ENCODE measurements around the gene AUTS2.

DNA sequence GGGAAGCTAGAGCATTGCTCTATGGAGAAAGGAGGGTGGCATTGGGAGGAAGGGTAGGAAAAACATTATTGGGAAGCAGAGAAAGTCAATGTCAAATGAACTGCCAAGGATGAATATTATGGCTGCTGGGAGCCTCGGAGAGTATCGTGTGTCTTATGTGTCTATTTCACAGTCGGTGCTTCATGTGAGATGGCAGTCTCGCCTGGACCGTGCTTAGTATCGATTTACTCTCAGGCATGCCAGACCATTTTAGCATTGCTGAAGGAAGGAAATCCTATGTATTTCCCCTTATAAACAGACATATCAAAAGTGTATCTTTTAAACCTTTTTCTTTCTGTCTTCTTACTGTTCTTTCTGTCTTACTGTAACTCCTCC lies 612.6 kb downstream of the AUTS2 start:
- TF ChIP-seq POLR2A (IDR thresholded peaks at IDR 0.05): no peak
- TF ChIP-seq, protein P1, sequence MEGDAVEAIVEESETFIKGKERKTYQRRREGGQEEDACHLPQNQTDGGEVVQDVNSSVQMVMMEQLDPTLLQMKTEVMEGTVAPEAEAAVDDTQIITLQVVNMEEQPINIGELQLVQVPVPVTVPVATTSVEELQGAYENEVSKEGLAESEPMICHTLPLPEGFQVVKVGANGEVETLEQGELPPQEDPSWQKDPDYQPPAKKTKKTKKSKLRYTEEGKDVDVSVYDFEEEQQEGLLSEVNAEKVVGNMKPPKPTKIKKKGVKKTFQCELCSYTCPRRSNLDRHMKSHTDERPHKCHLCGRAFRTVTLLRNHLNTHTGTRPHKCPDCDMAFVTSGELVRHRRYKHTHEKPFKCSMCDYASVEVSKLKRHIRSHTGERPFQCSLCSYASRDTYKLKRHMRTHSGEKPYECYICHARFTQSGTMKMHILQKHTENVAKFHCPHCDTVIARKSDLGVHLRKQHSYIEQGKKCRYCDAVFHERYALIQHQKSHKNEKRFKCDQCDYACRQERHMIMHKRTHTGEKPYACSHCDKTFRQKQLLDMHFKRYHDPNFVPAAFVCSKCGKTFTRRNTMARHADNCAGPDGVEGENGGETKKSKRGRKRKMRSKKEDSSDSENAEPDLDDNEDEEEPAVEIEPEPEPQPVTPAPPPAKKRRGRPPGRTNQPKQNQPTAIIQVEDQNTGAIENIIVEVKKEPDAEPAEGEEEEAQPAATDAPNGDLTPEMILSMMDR (IDR thresholded peaks at IDR 0.05): no peak

Data from breast epithelium (tissue), 3 donors.